Measurements from ENCODE around the gene KRTAP4-4.
"Not testable (repeated sequence)": the region's sequence is repeated elsewhere in the genome, so short reads cannot be mapped to it uniquely, and the experiment has no call there.

The KRTAP4-4 gene

GRCh38 chr17:41160648-41161047 is at the start of gene KRTAP4-4:
KRTAP4-4 (minus strand) TSS chr17:41160748; CDS start chr17:41160691, 57 bp downstream.
- no peak for DNase-seq (ENCODE audit: low read depth in 2 of 2, low spot score in 1 of 2)

GRCh38 chr17:41199421-41200078 is 39.0 kb upstream of the KRTAP4-4 start:
- DNase-seq (ENCODE audit: low read depth in 2 of 2, low spot score in 1 of 2) = no peak

DNA sequence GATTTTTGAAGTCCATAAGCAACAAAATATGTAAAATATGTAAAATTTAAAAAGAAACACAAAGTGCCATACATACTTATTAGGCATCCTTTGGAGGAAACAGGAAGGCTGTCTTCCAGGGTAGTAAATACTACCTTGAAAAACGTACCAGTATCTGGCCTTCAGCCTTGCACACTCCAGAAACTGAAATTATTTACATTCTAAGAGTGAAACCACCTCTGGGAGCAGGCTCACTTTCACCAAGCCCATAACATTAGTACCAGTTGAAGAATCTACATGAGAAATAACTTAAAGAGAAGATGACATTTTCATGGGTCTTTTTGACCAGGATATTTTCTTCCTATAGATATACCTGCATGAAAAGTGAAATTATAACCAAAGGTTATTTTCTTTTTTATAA is 35.5 kb upstream of the KRTAP4-4 start:
- no peak for DNase-seq (ENCODE audit: low read depth in 2 of 2, low spot score in 1 of 2)

DNA sequence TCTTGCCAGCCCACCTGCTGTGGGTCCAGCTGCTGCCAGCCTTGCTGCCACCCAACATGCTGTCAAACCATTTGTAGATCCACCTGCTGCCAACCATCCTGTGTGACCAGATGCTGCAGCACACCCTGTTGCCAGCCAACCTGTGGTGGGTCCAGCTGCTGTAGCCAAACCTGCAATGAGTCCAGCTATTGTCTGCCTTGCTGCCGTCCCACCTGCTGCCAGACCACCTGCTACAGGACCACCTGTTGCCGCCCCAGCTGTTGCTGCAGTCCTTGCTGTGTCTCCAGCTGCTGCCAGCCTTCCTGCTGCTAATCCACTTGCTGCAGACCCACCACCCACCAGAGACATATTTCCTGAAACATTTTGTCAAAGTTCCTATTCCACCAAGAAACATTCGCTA is 29.8 kb upstream of the KRTAP4-4 start:
- no peak for DNase-seq (ENCODE audit: low read depth in 2 of 2, low spot score in 1 of 2)

GRCh38 chr17:41189837-41190318 is 29.3 kb upstream of the KRTAP4-4 start, which contains the start of gene KRTAP9-1:
KRTAP9-1 (plus strand) TSS chr17:41189887; CDS start chr17:41189887, 0 bp downstream.
- not testable (repeated sequence) for DNase-seq (ENCODE audit: low read depth in 2 of 2, low spot score in 1 of 2)

DNA sequence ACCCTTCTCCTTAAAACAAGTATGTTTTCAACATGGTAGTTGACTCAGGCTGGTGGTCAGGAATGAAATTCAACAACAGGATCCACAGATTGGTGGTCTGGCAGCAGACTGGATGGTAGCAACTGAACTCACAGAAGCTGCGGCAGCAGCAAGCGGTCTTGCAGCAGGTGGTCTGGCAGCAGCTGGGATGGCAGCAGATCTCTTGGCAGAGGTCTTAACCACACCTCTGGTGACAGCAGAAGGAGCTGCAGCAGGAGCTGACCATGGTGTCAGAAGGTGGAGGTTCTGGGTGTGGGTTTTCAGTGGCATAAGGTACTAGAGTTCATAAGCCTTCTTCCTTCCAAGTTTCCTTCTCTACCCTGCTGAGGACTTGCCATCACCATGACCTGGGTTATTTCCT is 26.3 kb upstream of the KRTAP4-4 start:
- DNase-seq (ENCODE audit: low read depth in 2 of 2, low spot score in 1 of 2) = no peak

- DNase-seq (ENCODE audit: low read depth in 2 of 2, low spot score in 1 of 2) = no peak
Observed at GRCh38 chr17:41185001-41185400, 24.5 kb upstream of the KRTAP4-4 start.

GRCh38 chr17:41184480-41184961 is 24.0 kb upstream of the KRTAP4-4 start, which contains the start of gene KRTAP4-1:
KRTAP4-1 (minus strand) TSS chr17:41184911; CDS start chr17:41184854, 57 bp downstream.
- no peak for DNase-seq (ENCODE audit: low read depth in 2 of 2, low spot score in 1 of 2)

GRCh38 chr17:41178843-41179616 is 18.5 kb upstream of the KRTAP4-4 start:
- DNase-seq (ENCODE audit: low read depth in 2 of 2, low spot score in 1 of 2) = no peak

- no peak for DNase-seq (ENCODE audit: low read depth in 2 of 2, low spot score in 1 of 2)
Observed at GRCh38 chr17:41178341-41178740, 17.8 kb upstream of the KRTAP4-4 start.

- no peak for DNase-seq (ENCODE audit: low read depth in 2 of 2, low spot score in 1 of 2)
Observed at GRCh38 chr17:41177727-41178271, 17.3 kb upstream of the KRTAP4-4 start, which contains the start of gene KRTAP4-2. KRTAP4-2 (minus strand) TSS chr17:41178221; CDS start chr17:41178164, 57 bp downstream.

GRCh38 chr17:41176744-41177387 is 16.3 kb upstream of the KRTAP4-4 start:
- DNase-seq (ENCODE audit: low read depth in 2 of 2, low spot score in 1 of 2) = no peak

DNA sequence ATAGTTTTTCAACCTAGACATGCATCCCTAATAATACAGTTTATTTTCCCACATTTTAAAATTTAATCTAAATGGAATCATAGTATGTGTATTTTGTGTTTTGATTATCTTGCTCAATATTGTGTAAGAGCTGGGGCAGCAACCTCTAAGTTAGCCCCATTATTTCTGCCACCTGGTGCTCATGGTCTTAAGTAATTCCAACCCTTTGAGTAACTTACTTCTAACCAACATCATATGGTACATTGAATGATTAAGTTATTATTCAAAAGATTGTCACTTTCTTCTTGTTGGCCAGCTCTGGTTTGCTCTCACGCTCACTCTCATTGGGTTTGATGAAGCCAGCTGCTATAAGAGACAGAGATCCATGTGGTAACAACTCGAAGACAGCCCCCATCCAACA is 11.3 kb upstream of the KRTAP4-4 start:
- DNase-seq (ENCODE audit: low read depth in 2 of 2, low spot score in 1 of 2) = no peak

- no peak for DNase-seq (ENCODE audit: low read depth in 2 of 2, low spot score in 1 of 2)
Observed at GRCh38 chr17:41168121-41168520, 7.6 kb upstream of the KRTAP4-4 start, which contains the start of gene KRTAP4-3. KRTAP4-3 (minus strand) TSS chr17:41168221; CDS start chr17:41168172, 49 bp downstream.

DNA sequence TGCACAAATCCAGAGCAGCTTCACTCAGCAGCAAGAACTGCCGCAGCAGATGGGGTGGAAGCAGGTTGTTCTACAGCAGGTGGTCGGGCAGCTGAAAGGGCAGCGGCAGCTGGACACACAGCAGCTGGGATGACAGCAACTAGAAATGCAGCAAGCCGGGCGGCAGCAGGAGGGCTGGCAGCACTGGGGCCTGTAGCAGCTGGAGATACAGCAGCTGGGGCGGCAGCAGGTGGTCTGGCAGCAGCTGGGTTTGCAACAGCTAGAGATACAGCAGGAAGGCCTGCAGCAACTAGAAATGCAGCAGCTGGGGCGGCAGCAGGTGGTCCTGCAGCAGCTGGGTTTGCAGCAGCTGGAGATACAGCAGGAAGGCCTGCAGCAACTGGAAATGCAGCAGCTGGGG is 7.0 kb upstream of the KRTAP4-4 start:
- DNase-seq (ENCODE audit: low read depth in 2 of 2, low spot score in 1 of 2) = no peak

- DNase-seq (ENCODE audit: low read depth in 2 of 2, low spot score in 1 of 2) = no peak
Observed at GRCh38 chr17:41163828-41164227, 3.3 kb upstream of the KRTAP4-4 start.

DNA sequence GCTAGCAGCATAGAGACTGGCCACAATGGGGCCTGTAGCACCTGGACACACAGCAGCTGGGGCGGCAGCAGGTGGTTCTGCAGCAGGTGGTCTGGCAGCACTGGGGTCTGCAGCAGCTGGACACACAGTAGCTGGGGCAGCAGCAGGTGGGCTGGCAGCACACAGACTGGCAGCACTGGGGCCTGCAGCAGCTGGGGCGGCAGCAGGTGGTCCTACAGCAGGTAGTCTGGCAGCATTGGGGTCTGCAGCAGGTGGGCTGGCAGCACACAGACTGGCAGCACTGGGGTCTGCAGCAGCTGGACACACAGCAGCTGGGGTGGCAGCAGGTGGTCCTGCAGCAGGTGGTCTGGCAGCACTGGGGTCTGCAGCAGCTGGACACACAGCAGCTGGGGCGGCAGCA is 358 bp downstream of the KRTAP4-4 start:
- not testable (repeated sequence) for DNase-seq (ENCODE audit: low read depth in 2 of 2, low spot score in 1 of 2)

DNA sequence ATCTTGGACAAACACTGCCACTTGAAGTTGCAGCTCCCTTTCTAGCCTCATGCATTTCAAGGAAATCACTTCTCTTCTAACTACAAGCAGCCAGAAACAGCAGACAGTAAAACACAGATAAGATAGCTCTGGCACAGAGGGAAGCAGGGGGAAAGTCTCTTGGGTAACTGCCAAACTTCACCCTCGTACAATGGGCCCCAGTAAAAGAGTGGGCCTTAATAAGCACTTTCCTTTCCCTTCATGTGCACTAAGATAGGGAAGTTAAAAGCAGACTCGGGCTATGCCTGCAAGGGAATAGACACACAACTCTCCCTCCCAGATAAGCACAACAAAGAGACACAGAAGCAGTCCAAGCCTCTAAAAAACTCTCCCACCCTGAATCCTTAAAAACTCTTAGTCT is 6.7 kb downstream of the KRTAP4-4 start:
- DNase-seq (ENCODE audit: low read depth in 2 of 2, low spot score in 1 of 2) = no peak

- DNase-seq (ENCODE audit: low read depth in 2 of 2, low spot score in 1 of 2) = no peak
Observed at GRCh38 chr17:41151525-41151924, 9.0 kb downstream of the KRTAP4-4 start.

- DNase-seq (ENCODE audit: low read depth in 2 of 2, low spot score in 1 of 2) = no peak
Observed at GRCh38 chr17:41150026-41150425, 10.5 kb downstream of the KRTAP4-4 start.

DNA sequence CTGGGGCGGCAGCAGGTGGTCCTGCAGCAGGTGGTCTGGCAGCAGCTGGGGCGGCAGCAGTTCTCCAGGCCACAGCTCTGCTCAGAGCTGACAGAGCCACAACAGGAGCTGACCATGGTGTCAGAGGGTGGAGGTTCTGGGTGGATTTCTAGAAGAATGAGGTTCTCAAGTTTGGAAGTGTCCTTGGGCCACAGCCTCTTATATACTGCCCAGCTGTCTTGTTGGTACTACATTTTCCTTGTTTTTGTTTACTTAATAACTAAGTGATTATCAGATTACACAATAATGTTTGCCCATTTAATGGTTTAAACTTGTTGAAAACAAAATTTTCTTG is 10.9 kb downstream of the KRTAP4-4 start, which contains the start of gene KRTAP4-5:
Gene KRTAP4-5 (minus strand): TSS at position 174 of the 334 bp plus-strand sequence. CDS start 58 bp downstream, at position 116.
- DNase-seq (ENCODE audit: low read depth in 2 of 2, low spot score in 1 of 2) = no peak

All from stimulated activated CD8-positive, alpha-beta memory T cell treated with anti-CD3 and anti-CD28 coated beads, Interleukin-4, amount 100 ng/mL, for 4 hours (primary cell).